Endothelial cell of umbilical vein (primary cell): ENCODE results near the gene ATP6AP2. TPM values are rescaled to one million over a fixed set of nuclear protein-coding genes. Genes with fewer than 3 reads are reported as not detected.

Source experiments
- BruUV-seq: library from RNA; stranded (reverse); fragments of 400-500 nt; replicated peaks from 2 replicates; lab custom pipeline; 2021; lab: Mats Ljungman, UMichigan
- CTCF ChIA-PET: fragments of 300-600, 350-600 bp; sonication (Branson Sonifier 250); formaldehyde crosslinking; loops from one replicate; lab custom pipeline; 2021; ENCODE audit warnings: antibody characterized with exemption, inconsistent platforms; lab: Charles Lee
- POLR2A ChIA-PET: fragments of 300-600, 350-600 bp; sonication (Branson Sonifier 250); formaldehyde crosslinking; loops from one replicate; lab custom pipeline; 2021; ENCODE audit warnings: antibody characterized with exemption, inconsistent platforms; lab: Charles Lee
- DNase-seq: peaks from one replicate; pipeline ENCODE4 v3.0.0-alpha.2; 2011; ENCODE audit warnings: low read depth, low spot score
- FAIRE-seq: peaks from 2 replicates; lab custom pipeline; 2011; peaks lifted over from hg19 to GRCh38; lab: Jason Lieb, UNC
- H2AFZ ChIP-seq: 2 replicates; pipeline ENCODE4 v1.6.0; 2012; ENCODE audit warnings: low read depth, low read length, control low read depth, inconsistent platforms
- H3K27ac ChIP-seq: 2 replicates; pipeline ENCODE4 v1.5.1; 2011; ENCODE audit warnings: low read depth, mild to moderate bottlenecking, control low read depth, low read length, moderate library complexity; ENCODE audit not compliant: insufficient read depth
- H3K27me3 ChIP-seq, 2 experiments: 2 replicates each; pipeline versions ENCODE4 v1.6.0 to v1.6.1; 2011; ENCODE audit warnings: low read length in 2 of 2, mixed read lengths in 1 of 2; ENCODE audit not compliant: control insufficient read depth in 2 of 2, insufficient read depth in 2 of 2
- H3K36me3 ChIP-seq, 2 experiments: 2 replicates in 1 of 2; 3 replicates in 1 of 2; pipeline ENCODE4 v1.5.1; 2011; ENCODE audit warnings: low read length in 2 of 2, mild to moderate bottlenecking in 1 of 2, moderate library complexity in 1 of 2; ENCODE audit not compliant: control insufficient read depth in 2 of 2, insufficient read depth in 2 of 2; ENCODE audit errors: extremely low read depth in 1 of 2
- H3K4me1 ChIP-seq: 3 replicates; pipeline ENCODE4 v1.5.1; 2011; ENCODE audit warnings: mild to moderate bottlenecking, low read length; ENCODE audit not compliant: control insufficient read depth, insufficient read depth; ENCODE audit errors: extremely low read depth
- H3K4me2 ChIP-seq: 2 replicates; pipeline ENCODE4 v1.6.1; 2011; ENCODE audit warnings: low read length, control low read depth, mixed read lengths; ENCODE audit not compliant: insufficient read depth
- H3K4me3 ChIP-seq, 3 experiments: fragments of 200-600 bp in 1 of 3; sonication (generic), shearing (Covaris generic) in 1 of 3; replicated peaks in 1 of 3; 2 replicates each; pipeline ENCODE4 v1.5.1; 2011 to 2016; ENCODE audit warnings: control low read depth in 3 of 3, low read length in 3 of 3, mild to moderate bottlenecking in 2 of 3, inconsistent platforms in 1 of 3, low read depth in 1 of 3, moderate library complexity in 1 of 3; ENCODE audit not compliant: insufficient read depth in 1 of 3
- H3K79me2 ChIP-seq: 2 replicates; pipeline ENCODE4 v1.6.0; 2012; ENCODE audit warnings: low read length, inconsistent platforms; ENCODE audit not compliant: control insufficient read depth, insufficient read depth
- H3K9ac ChIP-seq: replicated peaks from 2 replicates; pipeline ENCODE3; 2011; ENCODE audit warnings: low read length, control low read depth; ENCODE audit not compliant: insufficient read depth; ENCODE audit errors: extremely low read depth
- H3K9me1 ChIP-seq: replicated peaks from 3 replicates; pipeline ENCODE4 v1.6.0; 2011; ENCODE audit warnings: mild to moderate bottlenecking, low read length; ENCODE audit not compliant: control insufficient read depth, insufficient read depth; ENCODE audit errors: extremely low read depth
- H3K9me3 ChIP-seq: replicated peaks from 2 replicates; pipeline ENCODE4 v1.5.1; 2012; ENCODE audit warnings: low read length, inconsistent platforms; ENCODE audit not compliant: control insufficient read depth, insufficient read depth
- H4K20me1 ChIP-seq: replicated peaks from 2 replicates; pipeline ENCODE3; 2011; ENCODE audit warnings: mild to moderate bottlenecking, low read length; ENCODE audit not compliant: control insufficient read depth, insufficient read depth; ENCODE audit errors: extremely low read depth
- CTCF ChIP-seq, 2 donors: IDR thresholded peaks; 1 replicate in 1 of 2; 2 replicates in 1 of 2; pipeline ENCODE4 v1.5.1; 2011; ENCODE audit warnings: low read length in 2 of 2, mild to moderate bottlenecking in 2 of 2, moderate library complexity in 2 of 2, control low read depth in 1 of 2, inconsistent platforms in 1 of 2, low read depth in 1 of 2; ENCODE audit not compliant: insufficient read depth in 1 of 2; ENCODE audit errors: extremely low read depth in 1 of 2
- EZH2 ChIP-seq: IDR thresholded peaks from 2 replicates; pipeline ENCODE4 v1.6.1; 2012; ENCODE audit warnings: borderline replicate concordance, low read depth, mild to moderate bottlenecking, moderate library complexity, low read length, inconsistent platforms; ENCODE audit not compliant: severe bottlenecking
- FOS ChIP-seq: IDR thresholded peaks from 2 replicates; pipeline ENCODE4 v1.6.1; 2011; ENCODE audit warnings: mild to moderate bottlenecking, low read length, moderate library complexity, borderline replicate concordance; ENCODE audit not compliant: insufficient read depth
- GATA2 ChIP-seq: IDR thresholded peaks from 2 replicates; pipeline ENCODE4 v1.7.0; 2011; ENCODE audit warnings: low read depth, mild to moderate bottlenecking, moderate library complexity, mixed read lengths, low read length; ENCODE audit not compliant: insufficient read length, insufficient read depth
- JUN ChIP-seq: IDR thresholded peaks from 2 replicates; pipeline ENCODE4 v1.6.1; 2011; ENCODE audit warnings: borderline replicate concordance, low read depth; ENCODE audit not compliant: insufficient read length, insufficient read depth
- MAX ChIP-seq: IDR thresholded peaks from 2 replicates; pipeline ENCODE4 v1.6.1; 2011; ENCODE audit not compliant: insufficient read depth, insufficient read length
- MYC ChIP-seq: IDR thresholded peaks from one replicate; pipeline ENCODE4 v1.6.1; 2011; ENCODE audit warnings: mild to moderate bottlenecking, low read depth, low read length
- POLR2A ChIP-seq: IDR thresholded peaks from 2 replicates; pipeline ENCODE4 v1.6.1; 2012; ENCODE audit warnings: low read depth, mild to moderate bottlenecking, control low read depth, low read length
- POLR2AphosphoS5 ChIP-seq: IDR thresholded peaks from 2 replicates; pipeline ENCODE4 v1.6.1; 2012; ENCODE audit warnings: low read depth, mild to moderate bottlenecking, control low read depth, low read length, moderate library complexity; ENCODE audit not compliant: insufficient read depth
- dilution Hi-C: fragments of 300-500 bp; cut with MboI; formaldehyde crosslinking; loops from one replicate; pipeline ENCODE4 v1.15.0; 2019; ENCODE audit warnings: low sequenced_read_pairs; ENCODE audit not compliant: extremely low pct_ligation_motif_present
- intact Hi-C: fragments of 100-400 bp; cut with micrococcal nuclease; formaldehyde crosslinking; loops from one replicate; pipeline ENCODE4 v1.10.0; 2022
- polyA plus RNA-seq, 4 experiments: library from polyadenylated mRNA; depleted of rRNA in 3 of 4; stranded (reverse) in 3 of 4; unstranded in 1 of 4; fragments of >200 nt; gene quantifications; 2 replicates each; pipeline versions ENCODE4 v1.2.1 to v1.2.3, GENCODE V29; 2011 to 2012; ENCODE audit warnings: missing spikeins in 1 of 4
- total RNA-seq: library from RNA; stranded (reverse); gene quantifications from 2 replicates; pipeline ENCODE4 v1.2.3, GENCODE V29; 2021

ATP6AP2 gene
- total and polyA plus RNA-seq, 2 donors (not counting 3 experiments of a cell fraction or from before 2014, with no cell fraction given): 84.6 to 95.9 TPM

GRCh38 chrX:40579900-40580536 lies 752 bp upstream of the ATP6AP2 start:
- Histone ChIP-seq H3K4me1 (peaks cover 10% of the 10 kb centered on the region), H3K9me1 (no peaks in the 10 kb centered on the region), H3K9me3 (no peaks in the 10 kb centered on the region), H3K27me3 (no peaks in the 10 kb centered on the region), H3K9ac (no peak overlapping the region), H3K79me2 (peaks cover 23% of the 10 kb centered on the region), H4K20me1 (no peaks in the 10 kb centered on the region), H3K4me2 (peak overlapping the region; percentile 63), H3K4me3 (peak overlapping the region; percentile 21 to 72 (median 67)), H2AFZ (peak overlapping the region; percentile 60), H3K36me3 (no peaks in the 10 kb centered on the region), H3K27ac (peak overlapping the region; percentile 8)
- intact Hi-C loops (loop anchor here (2.0 kb wide), 1 partner anchor 65 kb away; no protein-coding TSS in a partner anchor), dilution Hi-C loops (no loop called here)
- CTCF ChIA-PET: interaction anchor here (1.9 kb wide), 1 partner anchor 36 kb away, joined by 12 read pairs; no protein-coding TSS in a partner anchor
- TF ChIP-seq FOS (no peak), POLR2A (no peak), JUN (no peak), CTCF (IDR thresholded peaks at IDR 0.05; ENCODE audit: extremely low read depth in 1 of 2, insufficient read depth in 1 of 2, low read depth in 1 of 2, low read length in 2 of 2) (no peak), MAX (no peak), MYC (no peak), EZH2 (no peak), GATA2 (no peak), POLR2AphosphoS5 (no peak)
- DNase-seq (peak; percentile 0), FAIRE-seq (no peak)
- TSS peak; percentile 77 for BruUV-seq
- POLR2A ChIA-PET: no interaction called here
